Spleen (tissue), 11 donors: ENCODE results near the gene WDR5B. TPM values are rescaled to one million over a fixed set of nuclear protein-coding genes. Genes with fewer than 3 reads are reported as not detected.

Experiments
- DNase-seq: peaks from one replicate; pipeline ENCODE4 v3.0.0-alpha.2; 2020
- H3K27ac ChIP-seq, 8 donors: fragments of 200-600 bp; sonication (generic) in 7 of 8; 1 replicate in 4 of 8; 2 replicates in 4 of 8; pipeline versions ENCODE4 v1.5.0 to v1.8.0; 2016 to 2021; ENCODE audit warnings: inconsistent platforms in 4 of 8, mild to moderate bottlenecking in 4 of 8, moderate library complexity in 1 of 8
- H3K27me3 ChIP-seq, 7 donors: fragments of 200-600 bp; sonication (generic) in 6 of 7; replicated peaks in 1 of 7; 1 replicate in 4 of 7; 2 replicates in 3 of 7; pipeline versions ENCODE4 v1.5.0 to v1.8.0; 2016 to 2021; ENCODE audit warnings: inconsistent platforms in 3 of 7, mild to moderate bottlenecking in 1 of 7
- H3K36me3 ChIP-seq, 6 donors: fragments of 200-600 bp; sonication (generic) in 5 of 6; 1 replicate in 4 of 6; 2 replicates in 2 of 6; pipeline versions ENCODE4 v1.5.0 to v1.8.0; 2016 to 2021; ENCODE audit warnings: inconsistent platforms in 2 of 6
- H3K4me1 ChIP-seq, 6 donors: fragments of 200-600 bp; sonication (generic) in 5 of 6; 1 replicate in 3 of 6; 2 replicates in 3 of 6; pipeline versions ENCODE4 v1.5.0 to v1.8.0; 2016 to 2021; ENCODE audit warnings: inconsistent platforms in 3 of 6
- H3K4me3 ChIP-seq, 8 donors: fragments of 200-600 bp; sonication (generic) in 7 of 8; 1 replicate in 4 of 8; 2 replicates in 4 of 8; pipeline versions ENCODE4 v1.5.0 to v1.8.0; 2016 to 2021; ENCODE audit warnings: inconsistent platforms in 4 of 8, mild to moderate bottlenecking in 4 of 8, moderate library complexity in 2 of 8
- H3K9me3 ChIP-seq, 8 donors: fragments of 200-600 bp; sonication (generic) in 7 of 8; 1 replicate in 4 of 8; 2 replicates in 4 of 8; pipeline versions ENCODE4 v1.5.0 to v1.8.0; 2016 to 2021; ENCODE audit warnings: inconsistent platforms in 4 of 8
- POLR2A ChIP-seq, 3 donors: fragments of 450-650 bp; IDR thresholded peaks; one replicate each; pipeline ENCODE4 v1.5.1; 2017; ENCODE audit warnings: antibody characterized with exemption in 3 of 3, mild to moderate bottlenecking in 1 of 3
- POLR2AphosphoS5 ChIP-seq, 3 donors: sonication (generic); formaldehyde crosslinking; IDR thresholded peaks; one replicate each; pipeline ENCODE4 v1.5.1; 2017; ENCODE audit warnings: antibody characterized with exemption in 3 of 3
- WGBS, 5 donors: extraction: QIAGEN DNeasy Blood & Tissue Kit in 3 of 5; methylation state at CpG; one replicate each; pipeline versions ENCODE4 v1.1.5 to v1.1.7; 2013 to 2018; 5-methylcytosine and 5-hydroxymethylcytosine counted together
- intact Hi-C: fragments of 100-400 bp; cut with DNase I; formaldehyde crosslinking; loops from one replicate; pipeline ENCODE4 v1.15.0; 2023; ENCODE audit warnings: low total_unique reads
- polyA plus RNA-seq, 3 donors: library from polyadenylated mRNA; stranded (reverse); fragments of 200-250 nt; gene quantifications; one replicate each; pipeline ENCODE4 v1.2.1, GENCODE V29; 2013
- total RNA-seq, 7 donors: library from RNA; depleted of rRNA in 3 of 7; stranded (reverse); fragments of >200 nt in 3 of 7; fragmentation: NEBNext Ultra II Directional in 4 of 7; extraction: Animal tissue kit (Norgen Biotek cat#: 25700) in 4 of 7; gene quantifications; one replicate each; pipeline versions ENCODE4 v1.1.0 to v1.2.1, GENCODE V29; 2016 to 2021
- TF ChIP-seq, protein P1 (sequence below), 11 experiments: fragments of 200-600 bp in 7 of 11; fragments of 450-650 bp in 4 of 11; sonication (generic) in 4 of 11; IDR thresholded peaks in 8 of 11; conservative IDR thresholded peaks in 3 of 11; 1 replicate in 7 of 11; 2 replicates in 4 of 11; pipeline versions ENCODE4 v1.4.0 to v1.8.0; 2016 to 2021; ENCODE audit warnings: antibody characterized with exemption in 11 of 11, inconsistent platforms in 4 of 11, mild to moderate bottlenecking in 1 of 11
- donor health status: healthy with polysubstance abuse.
- donor health status: DM: no; HTN: no; CAD: no; lungs with moderate emphysema.
- donor health status: DM: no; HTN: no; CAD: no.
- donor health status: Bipolar disorder and iron deficiency.
- donor health status: healthy.
- donor health status: DM: no; HTN: no; CAD: no.
- donor health status: DM: yes; HTN: yes; CAD: no.

Gene WDR5B
- total and polyA plus RNA-seq, 10 donors, result 4.7 to 12.3 (median 6.9) TPM

DNA sequence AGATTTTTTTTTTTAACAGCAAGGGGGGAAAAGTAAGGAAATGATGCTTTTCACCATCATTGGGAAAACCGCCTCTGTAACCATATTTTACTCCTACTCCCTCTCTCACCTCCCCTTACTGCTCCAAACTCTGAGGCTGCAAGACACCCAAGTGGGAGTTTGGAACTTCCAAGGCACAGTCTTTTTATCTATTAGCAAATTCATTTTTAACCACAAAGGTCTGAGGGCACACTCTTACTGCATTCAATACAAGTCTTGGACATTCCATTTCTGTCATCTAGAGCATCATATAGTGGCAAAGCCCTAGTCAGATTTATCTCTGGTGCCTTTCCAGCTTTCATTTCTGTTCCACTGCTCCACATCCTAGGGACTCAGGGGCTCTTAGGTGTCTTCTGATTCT, 18.7 kb downstream of the WDR5B start:
- DNase-seq, result no peak
- Histone ChIP-seq H3K4me1 (peaks cover 0 to 9% (median 0%) of the 10 kb centered on the region in 6 donors), H3K36me3 (peaks cover 0 to 9% (median 0%) of the 10 kb centered on the region in 6 donors), H3K9me3 (no peaks in the 10 kb centered on the region), H3K27ac (no peak overlapping the region), H3K4me3 (no peak overlapping the region), H3K27me3 (no peaks in the 10 kb centered on the region)
- 86 to 100% (median 93%) methylated on average over 1 of the region's 1 CpG for WGBS, 5 donors
- intact Hi-C loops, result no loop called here
- TF ChIP-seq POLR2A (IDR thresholded peaks at IDR 0.05) (no peak), POLR2AphosphoS5 (IDR thresholded peaks at IDR 0.05) (no peak)

DNA sequence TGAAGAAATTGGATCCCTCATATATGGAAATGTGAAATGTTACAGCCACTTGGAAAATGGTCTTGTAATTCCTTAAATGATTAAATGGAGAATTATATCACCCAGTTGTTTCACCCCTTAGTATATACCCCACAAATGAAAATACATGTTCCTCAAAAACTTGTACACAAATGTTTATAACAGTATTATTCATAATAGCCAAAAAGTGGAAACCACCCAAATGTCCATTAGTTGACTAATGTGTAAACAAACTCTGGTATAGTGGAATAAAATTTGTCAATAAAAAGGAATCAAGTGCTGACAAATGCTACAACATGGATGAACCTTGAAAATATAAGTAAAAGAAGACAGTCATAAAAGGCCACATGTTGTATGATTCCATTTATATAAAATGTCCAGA, 19.4 kb downstream of the WDR5B start:
- Histone ChIP-seq H3K9me3 (no peaks in the 10 kb centered on the region), H3K36me3 (peaks cover 0 to 9% (median 0%) of the 10 kb centered on the region in 6 donors), H3K27ac (no peak overlapping the region), H3K4me1 (peaks cover 0 to 9% (median 0%) of the 10 kb centered on the region in 6 donors), H3K27me3 (no peaks in the 10 kb centered on the region), H3K4me3 (no peak overlapping the region)
- TF ChIP-seq, protein P1, sequence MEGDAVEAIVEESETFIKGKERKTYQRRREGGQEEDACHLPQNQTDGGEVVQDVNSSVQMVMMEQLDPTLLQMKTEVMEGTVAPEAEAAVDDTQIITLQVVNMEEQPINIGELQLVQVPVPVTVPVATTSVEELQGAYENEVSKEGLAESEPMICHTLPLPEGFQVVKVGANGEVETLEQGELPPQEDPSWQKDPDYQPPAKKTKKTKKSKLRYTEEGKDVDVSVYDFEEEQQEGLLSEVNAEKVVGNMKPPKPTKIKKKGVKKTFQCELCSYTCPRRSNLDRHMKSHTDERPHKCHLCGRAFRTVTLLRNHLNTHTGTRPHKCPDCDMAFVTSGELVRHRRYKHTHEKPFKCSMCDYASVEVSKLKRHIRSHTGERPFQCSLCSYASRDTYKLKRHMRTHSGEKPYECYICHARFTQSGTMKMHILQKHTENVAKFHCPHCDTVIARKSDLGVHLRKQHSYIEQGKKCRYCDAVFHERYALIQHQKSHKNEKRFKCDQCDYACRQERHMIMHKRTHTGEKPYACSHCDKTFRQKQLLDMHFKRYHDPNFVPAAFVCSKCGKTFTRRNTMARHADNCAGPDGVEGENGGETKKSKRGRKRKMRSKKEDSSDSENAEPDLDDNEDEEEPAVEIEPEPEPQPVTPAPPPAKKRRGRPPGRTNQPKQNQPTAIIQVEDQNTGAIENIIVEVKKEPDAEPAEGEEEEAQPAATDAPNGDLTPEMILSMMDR (IDR thresholded peaks at IDR 0.05 in 8 of 11, conservative IDR thresholded peaks at IDR 0.05 in 3 of 11), result no peak
- intact Hi-C loops, result no loop called here
- DNase-seq, result no peak

DNA sequence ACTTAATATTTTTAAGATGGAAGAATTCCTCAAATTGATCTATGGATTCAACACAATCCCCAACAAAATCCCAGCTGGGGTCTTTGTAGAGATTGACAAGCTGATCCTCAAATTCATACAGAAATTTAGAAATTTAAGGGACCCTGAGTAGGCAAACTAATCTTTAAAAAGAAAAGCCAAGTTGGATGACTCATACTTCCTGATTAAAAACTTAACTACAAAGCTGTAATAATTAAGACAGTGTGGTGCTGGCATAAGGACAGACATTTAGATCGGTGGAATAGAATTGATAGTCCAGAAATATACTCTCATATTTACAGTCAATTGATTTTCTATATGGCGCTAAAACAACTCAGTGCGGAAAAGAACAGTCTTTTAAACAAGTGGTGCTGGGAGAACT, 20.3 kb downstream of the WDR5B start:
- WGBS, 5 donors, result 63 to 66% (median 64%) methylated on average over 3 of the region's 3 CpGs

DNA sequence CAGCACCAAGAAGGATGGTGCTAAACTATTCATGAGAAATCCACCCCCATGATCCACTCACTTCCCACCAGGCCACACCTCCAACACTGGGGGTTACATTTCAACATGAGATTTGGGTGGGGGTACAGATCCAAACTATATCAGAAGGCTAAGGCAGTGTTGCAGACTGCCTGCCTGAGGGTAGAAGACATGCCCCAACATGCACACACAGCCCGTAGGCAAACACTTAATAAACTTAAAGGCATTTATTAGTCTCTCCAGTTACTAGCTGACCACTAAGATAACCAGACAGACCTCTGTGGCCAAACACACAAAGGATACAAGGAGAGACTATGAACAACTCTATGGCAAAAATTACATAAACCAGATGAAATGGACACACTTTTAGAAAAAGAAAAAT, 21.7 kb downstream of the WDR5B start:
- intact Hi-C loops, result no loop called here
- H3K9me3 ChIP-seq, result no peaks in the 10 kb centered on the region
- no peaks in the 10 kb centered on the region for H3K27me3 ChIP-seq
- 81 to 95% (median 86%) methylated on average over 1 of the region's 1 CpG for WGBS, 5 donors
- DNase-seq, result no peak
- H3K4me3 ChIP-seq, result no peak overlapping the region
- H3K4me1 ChIP-seq, result peaks cover 0 to 9% (median 0%) of the 10 kb centered on the region in 6 donors
- H3K36me3 ChIP-seq, result peaks cover 0 to 9% (median 0%) of the 10 kb centered on the region in 6 donors
- no peak overlapping the region for H3K27ac ChIP-seq
- TF ChIP-seq, protein P1 (IDR thresholded peaks at IDR 0.05 in 8 of 11, conservative IDR thresholded peaks at IDR 0.05 in 3 of 11), result no peak
- TF ChIP-seq POLR2A (IDR thresholded peaks at IDR 0.05) (no peak), POLR2AphosphoS5 (IDR thresholded peaks at IDR 0.05) (no peak)

More for the DNA sequence above, 20.3 kb downstream of the WDR5B start:
- H3K4me3 ChIP-seq, result no peak overlapping the region
- H3K36me3 ChIP-seq, result peaks cover 0 to 9% (median 0%) of the 10 kb centered on the region in 6 donors
- DNase-seq, result no peak
- H3K27ac ChIP-seq, result no peak overlapping the region
- no peaks in the 10 kb centered on the region for H3K9me3 ChIP-seq
- intact Hi-C loops, result no loop called here
- TF ChIP-seq, protein P1 (IDR thresholded peaks at IDR 0.05 in 8 of 11, conservative IDR thresholded peaks at IDR 0.05 in 3 of 11), result no peak
- TF ChIP-seq POLR2AphosphoS5 (IDR thresholded peaks at IDR 0.05) (no peak), POLR2A (IDR thresholded peaks at IDR 0.05) (no peak)
- H3K4me1 ChIP-seq, result peaks cover 0 to 9% (median 0%) of the 10 kb centered on the region in 6 donors
- no peaks in the 10 kb centered on the region for H3K27me3 ChIP-seq
